Heart left ventricle (tissue), 16 donors: ENCODE measurements around the gene EMP2. TPM values are rescaled to one million over a fixed set of nuclear protein-coding genes. Genes with fewer than 3 reads are reported as not detected.

Source experiments
- ATAC-seq, 4 donors: fragments of 200-7000 bp; cut with Tn5 transposase; one replicate each; pipeline ENCODE4 v1.9.1; 2020 to 2022; ENCODE audit warnings: moderate library complexity in 4 of 4, mild to moderate bottlenecking in 3 of 4, moderate number of reproducible peaks in 1 of 4
- DNase-seq, 5 donors: peaks; one replicate each; pipeline ENCODE4 v3.0.0-alpha.2; 2020
- H3K27ac ChIP-seq, 12 donors: fragments of 200-600 bp; sonication (generic) in 4 of 12; one replicate each; pipeline versions ENCODE4 v1.5.0 to v1.8.0; 2016 to 2022; ENCODE audit warnings: mild to moderate bottlenecking in 2 of 12
- H3K27me3 ChIP-seq, 9 donors: fragments of 200-600 bp; sonication (generic) in 2 of 9; one replicate each; pipeline versions ENCODE4 v1.5.1 to v1.8.0; 2016 to 2022; ENCODE audit warnings: mild to moderate bottlenecking in 3 of 9
- H3K36me3 ChIP-seq, 9 donors: fragments of 200-600 bp; sonication (generic) in 2 of 9; one replicate each; pipeline versions ENCODE4 v1.5.0 to v1.8.0; 2018 to 2022; ENCODE audit warnings: mild to moderate bottlenecking in 2 of 9
- H3K4me1 ChIP-seq, 12 donors: fragments of 200-600 bp; sonication (generic) in 4 of 12; one replicate each; pipeline versions ENCODE4 v1.5.0 to v1.8.0; 2016 to 2022; ENCODE audit warnings: mild to moderate bottlenecking in 3 of 12
- H3K4me3 ChIP-seq, 12 donors: fragments of 200-600 bp; sonication (generic) in 4 of 12; one replicate each; pipeline versions ENCODE4 v1.5.0 to v1.8.0; 2017 to 2022; ENCODE audit warnings: mild to moderate bottlenecking in 9 of 12, moderate library complexity in 4 of 12
- H3K9me3 ChIP-seq, 12 donors: fragments of 200-600 bp; sonication (generic) in 4 of 12; one replicate each; pipeline versions ENCODE4 v1.5.0 to v1.8.0; 2016 to 2022; ENCODE audit warnings: mild to moderate bottlenecking in 1 of 12
- CTCF ChIP-seq, 12 donors: fragments of 200-600 bp; sonication (generic) in 4 of 12; IDR thresholded peaks; one replicate each; pipeline versions ENCODE4 v1.5.0 to v1.8.0; 2018 to 2022; ENCODE audit warnings: antibody characterized with exemption in 12 of 12, mild to moderate bottlenecking in 5 of 12
- POLR2A ChIP-seq, 2 donors: fragments of 450-650 bp; IDR thresholded peaks; one replicate each; pipeline ENCODE4 v1.6.1; 2017; ENCODE audit warnings: antibody characterized with exemption in 2 of 2, mild to moderate bottlenecking in 2 of 2, moderate library complexity in 2 of 2
- WGBS, 4 donors: extraction: QIAGEN DNeasy Blood & Tissue Kit in 2 of 4; methylation state at CpG; one replicate each; pipeline versions ENCODE4 v1.1.5 to v1.1.7; 2013 to 2018; 5-methylcytosine and 5-hydroxymethylcytosine counted together
- intact Hi-C, 10 donors: fragments of 100-400 bp; cut with DNase I; formaldehyde crosslinking; loops; one replicate each; pipeline versions ENCODE4 v1.11.1 to v1.14.2; 2022
- polyA plus RNA-seq, 2 donors: library from polyadenylated mRNA; stranded (reverse); fragments of 200-250 nt; gene quantifications; one replicate each; pipeline ENCODE4 v1.2.3, GENCODE V29; 2013
- total RNA-seq, 9 donors: library from RNA; depleted of rRNA in 2 of 9; stranded (reverse); fragments of >200 nt in 2 of 9; fragmentation: NEBNext Ultra II Directional in 3 of 9; extraction: Animal tissue kit (Norgen Biotek cat#: 25700) in 3 of 9; gene quantifications; one replicate each; pipeline versions ENCODE4 v1.1.0 to v1.2.4, GENCODE V29; 2016 to 2023
- donor health status: ischemic (EF 13 %, LVEDD 7.1; RV severe dilation, severe dysfunction).
- donor health status: healthy with polysubstance abuse.
- donor health status: DM: no; HTN: yes; CAD: no.
- donor health status: DM: no; HTN: no; CAD: no.
- donor health status: ischemic (EF 25% LVEDD 6.9; RV normal size, moderate dysfunction).
- donor health status: ischemic (EF 25% LVEDD 5.7; RV mildly dilated, moderate dysfunction).
- donor health status: healthy.
- donor health status: DM: yes; HTN: yes; CAD: no.
- donor health status: ischemic (EF 35%, LVEDD 5.7; RV mildly dilated, moderate dysfunction).
- donor health status: nonischemic (EF 11% LVEDD 7.7; RV severe dilation, severe dysfunction).
- donor health status: DM: yes; HTN: yes; CAD: no.
- donor health status: PGD.
- donor health status: ischemic (EF 29% LVEDD 5.4; RV normal size, mild dysfunction).
- donor health status: nonischemic (EF 23%, LVEDD 6.1; RV moderate dilation, normal function).

Gene EMP2
- total and polyA plus RNA-seq, 11 donors, result 34.5 to 103 (median 61.3) TPM

GRCh38 chr16:10525214-10525825 lies 55.1 kb downstream of the EMP2 start:
- H3K4me1 ChIP-seq, result peaks cover 0 to 2% (median under 1%) of the 10 kb centered on the region in 12 donors
- no peaks in the 10 kb centered on the region for H3K9me3 ChIP-seq
- peaks cover 0 to 82% (median 33%) of the 10 kb centered on the region in 9 donors for H3K36me3 ChIP-seq
- 97 to 99% (median 97%) methylated on average over 6 of the region's 6 CpGs for WGBS, 4 donors
- DNase-seq, result no peak
- ATAC-seq, result no peak
- H3K27me3 ChIP-seq, result no peaks in the 10 kb centered on the region
- H3K4me3 ChIP-seq, result no peak overlapping the region
- H3K27ac ChIP-seq, result no peak overlapping the region
- intact Hi-C loops, result loop anchor here in 5 of 10 donors (5.0 to 10.0 kb wide), 6 partner anchors 47 to 399 kb away; partner anchors contain the start of gene EMP2 (in 1 of the 5)
- TF ChIP-seq POLR2A (IDR thresholded peaks at IDR 0.05) (no peak), CTCF (IDR thresholded peaks at IDR 0.05) (no peak)

GRCh38 chr16:10522966-10523365 lies 57.4 kb downstream of the EMP2 start:
- ATAC-seq (no peak), DNase-seq (no peak)
- H3K9me3 ChIP-seq, result no peaks in the 10 kb centered on the region
- peaks cover 0 to 65% (median 29%) of the 10 kb centered on the region in 9 donors for H3K36me3 ChIP-seq
- H3K4me1 ChIP-seq, result no peaks in the 10 kb centered on the region
- H3K4me3 ChIP-seq, result no peak overlapping the region
- intact Hi-C loops, result loop anchor here in 6 of 10 donors (5.0 to 10.0 kb wide), 7 partner anchors 52 to 402 kb away; partner anchors contain the start of gene EMP2 (in 1 of the 6)
- no peak overlapping the region for H3K27ac ChIP-seq
- no peak for TF ChIP-seq POLR2A (IDR thresholded peaks at IDR 0.05)
- TF ChIP-seq CTCF (IDR thresholded peaks at IDR 0.05), result no peak
- no peaks in the 10 kb centered on the region for H3K27me3 ChIP-seq
- 83 to 91% (median 84%) methylated on average over 2 of the region's 2 CpGs for WGBS, 4 donors

- H3K27ac ChIP-seq, result no peak overlapping the region
- H3K4me3 ChIP-seq, result no peak overlapping the region
- peak; percentile 57 to 87 (median 70) for ATAC-seq
- peak in 4 of 5 donors; percentile 48 to 60 (median 55) for DNase-seq
- WGBS, 4 donors, result 37 to 52% (median 45%) methylated on average over 9 of the region's 9 CpGs
- peaks cover 0 to under 1% (median 0%) of the 10 kb centered on the region in 12 donors for H3K9me3 ChIP-seq
- no peaks in the 10 kb centered on the region for H3K27me3 ChIP-seq
- intact Hi-C loops, result loop anchor here in 7 of 10 donors (1.0 to 10.0 kb wide), 10 partner anchors 53 to 403 kb away; partner anchors contain the start of gene EMP2 (in 1 of the 7)
- H3K4me1 ChIP-seq, result no peaks in the 10 kb centered on the region
- H3K36me3 ChIP-seq, result peaks cover 0 to 53% (median 23%) of the 10 kb centered on the region in 9 donors
- TF ChIP-seq CTCF (IDR thresholded peaks at IDR 0.05) (peak; percentile 64 to 93 (median 80)), POLR2A (IDR thresholded peaks at IDR 0.05) (no peak)
These were observed 58.6 kb downstream of the EMP2 start for GRCh38 chr16:10521681-10522274.
